RWPE1 (cell line): Measurements from ENCODE around the gene DICER1.

ENCODE experiments used
- CTCF ChIA-PET: fragments of 350-600 bp; sonication (Branson Sonifier 250); formaldehyde crosslinking; extraction: SDS; loops from one replicate; lab custom pipeline; 2021; lab: Yijun Ruan, JAX
- POLR2A ChIA-PET: fragments of 400-600 bp; formaldehyde crosslinking; extraction: SDS; loops from one replicate; lab custom pipeline; 2020; ENCODE audit warnings: antibody characterized with exemption; ENCODE audit not compliant: low non-redundant PET; lab: Yijun Ruan, JAX
- DNase-seq: peaks from one replicate; pipeline ENCODE4 v3.0.0; 2012; ENCODE audit warnings: low spot score
- H3K27ac ChIP-seq: fragments of 450-650 bp; 2 replicates; pipeline ENCODE4 v1.5.1; 2017
- CTCF ChIP-seq: fragments of 450-650 bp; conservative IDR thresholded peaks from 2 replicates; pipeline ENCODE4 v1.5.1; 2017; ENCODE audit warnings: low read depth, mild to moderate bottlenecking

The DICER1 gene

GRCh38 chr14:95111507-95112164, 45.7 kb downstream of the DICER1 start:
- TF ChIP-seq CTCF, result no peak
- ChIA-PET POLR2A (interaction anchor here (0.7 kb wide), 1 partner anchor 8 kb away, joined by 3 read pairs; no protein-coding TSS in a partner anchor), CTCF (interaction anchor here (1.4 to 1.7 kb wide), 2 partner anchors 10 to 12 kb away, joined by 5 read pairs; no protein-coding TSS in a partner anchor)
- H3K27ac ChIP-seq, result no peak overlapping the region
- DNase-seq, result no peak

GRCh38 chr14:95110178-95110577, 47.2 kb downstream of the DICER1 start:
- DNase-seq, result no peak
- CTCF ChIA-PET, result interaction anchor here (1.7 kb wide), 1 partner anchor 11 kb away, joined by 5 read pairs; no protein-coding TSS in a partner anchor
- POLR2A ChIA-PET, result no interaction called here
- no peak for TF ChIP-seq CTCF
- no peak overlapping the region for H3K27ac ChIP-seq

GRCh38 chr14:95107711-95108110, 49.6 kb downstream of the DICER1 start:
- POLR2A ChIA-PET, result interaction anchor here (0.7 kb wide), 1 partner anchor 177 kb away, joined by 3 read pairs; no protein-coding TSS in a partner anchor
- DNase-seq, result no peak
- no peak overlapping the region for H3K27ac ChIP-seq
- no peak for TF ChIP-seq CTCF
- CTCF ChIA-PET, result no interaction called here

GRCh38 chr14:95106971-95107370, 50.4 kb downstream of the DICER1 start:
- ChIA-PET POLR2A (interaction anchor here (0.7 kb wide), 1 partner anchor 176 kb away, joined by 3 read pairs; no protein-coding TSS in a partner anchor), CTCF (interaction anchor here (0.7 kb wide), 1 partner anchor 10 kb away, joined by 7 read pairs; no protein-coding TSS in a partner anchor)
- TF ChIP-seq CTCF, result no peak
- no peak overlapping the region for H3K27ac ChIP-seq
- no peak for DNase-seq

GRCh38 chr14:95104911-95105310, 52.4 kb downstream of the DICER1 start:
- ChIA-PET POLR2A (no interaction called here), CTCF (no interaction called here)
- no peak for TF ChIP-seq CTCF
- H3K27ac ChIP-seq, result no peak overlapping the region
- no peak for DNase-seq

- no peak for DNase-seq
- no peak for TF ChIP-seq CTCF
- no peak overlapping the region for H3K27ac ChIP-seq
- ChIA-PET POLR2A (no interaction called here), CTCF (interaction anchor here (0.7 to 1.4 kb wide), 2 partner anchors 286 to 413 kb away, joined by 3 read pairs; no protein-coding TSS in a partner anchor)
Observed at GRCh38 chr14:95102680-95103044, 54.7 kb downstream of the DICER1 start.
